ENCODE data around the gene NOP16. TPM values are rescaled to one million over a fixed set of nuclear protein-coding genes. Genes with fewer than 3 reads are reported as not detected.

The NOP16 gene
- polyA plus RNA-seq, 6 donors from 2014 or later, result 15.9 to 39.6 (median 26.5) TPM

DNA sequence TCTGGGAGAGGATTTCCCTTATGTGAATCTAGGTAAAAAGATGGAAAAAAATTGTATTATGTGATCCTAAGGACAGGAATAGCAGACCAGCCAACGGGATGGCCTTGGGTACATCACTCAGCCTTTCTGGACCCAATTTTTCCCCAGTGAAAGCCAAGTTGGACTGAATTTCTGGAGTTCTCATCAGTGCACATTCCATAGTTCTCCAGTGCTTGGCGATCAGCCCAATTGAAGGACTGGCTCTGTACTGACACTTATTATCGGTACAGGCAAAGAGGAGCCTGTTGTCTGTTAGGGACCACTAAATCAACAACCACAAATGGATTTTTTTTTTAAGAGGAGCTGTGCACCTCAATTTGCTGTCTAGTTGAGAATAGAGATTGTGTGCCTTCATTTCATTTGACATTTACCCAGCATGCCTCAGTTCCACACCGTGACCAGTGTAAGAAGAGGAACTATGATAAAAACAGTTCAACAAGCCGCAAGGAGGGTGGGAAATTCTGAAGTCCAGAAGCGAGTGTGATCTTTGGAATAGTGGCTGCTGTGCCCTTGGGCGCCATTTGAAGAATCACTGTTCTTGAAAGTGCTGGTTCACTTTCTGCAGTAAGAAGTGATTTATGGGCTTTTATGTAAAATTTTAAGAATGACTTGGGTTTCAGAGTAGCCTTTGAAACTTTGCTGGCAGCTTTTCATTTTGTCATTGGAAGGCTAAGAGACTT lies 15.1 kb downstream of the NOP16 start:
- H3K9me3 Mint-ChIP-seq, result no peaks in the 10 kb centered on the region
- H3K4me1 Mint-ChIP-seq, result peaks cover 5 to 11% (median 8%) of the 10 kb centered on the region in 3 donors
- H3K27ac Mint-ChIP-seq, result peak overlapping the region in 5 of 6 donors; percentile 21 to 85 (median 77)
- no peaks in the 10 kb centered on the region for H3K27me3 Mint-ChIP-seq
- ATAC-seq (ENCODE audit: low read depth in 2 of 2) (peak; percentile 98 to 99), DNase-seq (peak; percentile 39)
- H3K36me3 Mint-ChIP-seq, result no peaks in the 10 kb centered on the region
- H3K4me3 Mint-ChIP-seq, result peak overlapping the region in 4 of 8 donors; percentile 1 to 38 (median 6)

DNA sequence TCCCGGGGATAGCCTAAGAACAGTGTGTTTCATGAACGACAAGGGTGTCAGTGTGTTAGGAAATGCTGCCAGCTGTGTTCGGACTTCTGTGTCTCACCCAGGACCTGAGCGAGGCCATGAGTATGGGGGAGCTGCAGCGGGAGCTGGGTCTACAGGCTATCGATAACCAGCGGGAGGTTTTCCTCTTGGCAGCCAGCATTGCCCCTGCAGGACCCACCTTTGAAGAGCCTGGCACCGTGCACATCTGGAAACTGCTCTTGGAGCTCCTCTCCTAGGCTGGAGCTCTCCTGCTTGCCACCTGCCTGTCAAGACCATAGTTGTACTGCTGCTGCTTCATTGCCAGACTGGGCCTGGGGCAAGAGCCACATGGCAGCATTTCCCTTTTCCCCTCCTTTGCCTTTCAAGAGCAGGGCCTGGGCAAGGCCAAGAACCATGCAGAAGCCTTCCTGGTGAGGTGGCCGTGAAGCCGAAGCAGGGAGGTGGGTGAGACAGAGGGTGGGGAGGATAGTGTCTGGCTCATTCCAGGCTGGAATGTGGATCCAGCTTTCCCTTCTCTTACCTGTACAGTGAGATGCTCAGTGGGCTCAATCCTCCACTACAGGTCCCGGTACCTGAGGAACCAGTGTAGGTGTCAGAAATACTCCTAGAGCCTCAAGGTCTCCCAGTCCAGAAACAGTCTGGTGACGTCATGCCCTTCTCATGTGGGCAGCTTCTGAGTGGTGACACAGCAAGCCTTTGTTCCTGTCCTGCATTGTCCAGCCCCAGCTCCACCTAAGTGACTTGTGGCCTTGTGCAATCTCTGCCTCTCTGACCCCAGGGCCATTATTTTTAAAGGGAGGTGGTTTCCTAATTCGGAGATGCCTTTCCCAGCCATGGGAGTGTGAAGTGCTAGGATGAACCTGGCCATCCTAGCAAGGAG lies 16.5 kb downstream of the NOP16 start:
- ATAC-seq (ENCODE audit: low read depth in 2 of 2) (no peak), DNase-seq (no peak)
- Mint-ChIP-seq H3K4me3 (peak overlapping the region in 1 of 8 donors; percentile 38), H3K27ac (peak overlapping the region in 2 of 6 donors; percentile 57 to 81), H3K36me3 (peaks cover 0 to 8% of the 10 kb centered on the region in 2 donors), H3K27me3 (no peaks in the 10 kb centered on the region), H3K9me3 (no peaks in the 10 kb centered on the region), H3K4me1 (peaks cover 15 to 20% (median 16%) of the 10 kb centered on the region in 3 donors)

DNA sequence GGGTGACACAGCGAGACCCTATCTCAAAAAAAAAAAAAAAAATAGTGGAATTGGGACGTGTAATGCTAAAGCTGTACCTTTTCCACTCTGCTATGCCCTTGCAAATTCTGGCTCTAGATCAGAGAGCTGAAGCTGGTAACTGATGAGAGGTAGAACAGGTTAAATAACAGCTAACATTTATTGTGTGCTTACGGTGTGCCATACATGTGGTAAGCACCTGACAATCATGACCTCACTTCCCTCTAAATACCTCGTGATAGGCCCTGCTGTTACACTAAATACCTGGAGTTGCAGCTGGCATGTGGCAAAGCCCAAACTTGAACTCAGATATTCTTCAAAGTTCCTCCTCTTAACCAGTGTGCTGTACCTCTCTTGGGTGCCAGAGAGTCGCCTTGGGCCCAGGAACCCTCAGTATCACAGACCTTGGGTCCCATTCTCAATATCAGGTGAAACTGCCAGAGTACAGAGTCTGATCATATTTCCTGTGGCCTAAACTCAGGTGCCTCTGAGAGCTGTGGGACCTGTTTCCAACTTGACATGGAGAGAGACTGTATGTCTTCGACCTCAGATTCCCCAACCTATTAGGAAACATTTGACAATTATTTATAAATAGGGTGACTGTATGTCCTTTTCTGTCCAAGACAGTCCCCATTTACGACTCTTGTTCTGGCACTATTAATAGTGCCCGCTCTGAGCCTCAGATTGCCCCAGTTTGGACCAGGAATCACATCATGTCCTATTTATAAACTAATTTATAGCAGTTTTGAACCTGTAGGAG lies 18.3 kb downstream of the NOP16 start:
- H3K4me3 Mint-ChIP-seq, result peak overlapping the region in 1 of 8 donors; percentile 22
- H3K4me1 Mint-ChIP-seq, result peaks cover 18 to 26% (median 20%) of the 10 kb centered on the region in 3 donors
- H3K27me3 Mint-ChIP-seq, result no peaks in the 10 kb centered on the region
- peaks cover 0 to 8% of the 10 kb centered on the region in 2 donors for H3K36me3 Mint-ChIP-seq
- DNase-seq (no peak), ATAC-seq (ENCODE audit: low read depth in 2 of 2) (no peak)
- no peaks in the 10 kb centered on the region for H3K9me3 Mint-ChIP-seq
- peak overlapping the region in 2 of 6 donors; percentile 14 to 24 for H3K27ac Mint-ChIP-seq

DNA sequence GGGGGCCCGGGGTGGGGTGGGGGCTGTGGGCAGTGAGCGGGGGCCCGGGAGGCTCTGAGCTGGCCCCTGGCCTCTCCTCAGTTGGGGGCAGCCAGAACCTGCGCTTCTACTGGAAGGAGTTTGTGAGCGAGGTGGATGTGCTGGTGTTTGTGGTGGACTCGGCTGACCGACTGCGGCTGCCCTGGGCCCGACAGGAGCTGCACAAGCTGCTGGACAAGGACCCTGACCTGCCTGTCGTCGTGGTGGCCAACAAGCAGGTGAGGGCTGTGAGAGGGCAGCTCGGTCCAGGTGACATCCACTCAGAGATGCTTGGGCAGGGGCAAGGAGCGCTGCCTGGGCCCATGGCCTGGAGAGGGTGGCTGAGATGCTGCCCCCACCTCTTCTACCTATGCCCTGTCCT lies 19.7 kb downstream of the NOP16 start:
- ATAC-seq (ENCODE audit: low read depth in 2 of 2) (no peak), DNase-seq (no peak)
- peaks cover 0 to 8% of the 10 kb centered on the region in 2 donors for H3K36me3 Mint-ChIP-seq
- H3K4me1 Mint-ChIP-seq, result peaks cover 18 to 32% (median 29%) of the 10 kb centered on the region in 3 donors
- no peaks in the 10 kb centered on the region for H3K27me3 Mint-ChIP-seq
- H3K4me3 Mint-ChIP-seq, result peak overlapping the region in 1 of 8 donors; percentile 59
- H3K27ac Mint-ChIP-seq, result no peak overlapping the region
- H3K9me3 Mint-ChIP-seq, result no peaks in the 10 kb centered on the region

DNA sequence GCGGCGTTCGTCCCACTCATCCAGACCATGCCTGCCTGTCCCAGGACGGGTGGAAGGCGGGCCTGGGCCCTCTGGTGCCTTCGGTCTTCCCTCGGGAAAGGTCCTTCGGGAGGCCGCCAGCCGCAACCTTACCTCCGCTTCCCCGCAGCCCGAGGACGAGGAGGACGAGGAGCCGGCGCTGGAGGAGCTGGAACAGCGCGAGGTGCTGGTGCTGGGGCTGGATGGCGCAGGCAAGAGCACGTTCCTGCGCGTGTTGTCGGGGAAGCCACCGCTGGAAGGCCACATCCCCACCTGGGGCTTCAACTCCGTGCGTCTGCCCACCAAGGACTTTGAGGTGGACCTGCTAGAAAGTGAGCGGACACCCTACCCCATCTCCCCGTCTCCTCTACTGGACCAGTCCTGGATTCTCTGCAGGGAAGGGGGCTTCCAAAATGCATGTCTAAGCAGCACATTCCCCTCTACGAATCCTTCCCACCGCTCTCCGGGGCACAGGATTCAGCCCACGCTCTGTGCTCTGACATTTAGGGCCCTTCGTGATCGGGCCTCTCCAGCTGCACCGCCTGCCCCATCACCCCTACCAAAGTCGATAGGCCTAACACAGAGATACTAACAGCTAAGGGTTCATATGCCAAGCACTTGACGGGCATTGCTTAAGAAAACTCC lies 22.0 kb downstream of the NOP16 start:
- peaks cover 21 to 34% (median 29%) of the 10 kb centered on the region in 3 donors for H3K4me1 Mint-ChIP-seq
- no peaks in the 10 kb centered on the region for H3K27me3 Mint-ChIP-seq
- no peak for DNase-seq
- ATAC-seq (ENCODE audit: low read depth in 2 of 2), result no peak
- H3K36me3 Mint-ChIP-seq, result peaks cover 0 to 8% of the 10 kb centered on the region in 2 donors
- peak overlapping the region in 3 of 6 donors; percentile 20 to 76 (median 39) for H3K27ac Mint-ChIP-seq
- H3K9me3 Mint-ChIP-seq, result no peaks in the 10 kb centered on the region
- H3K4me3 Mint-ChIP-seq, result peak overlapping the region; percentile 69 to 96 (median 79)

DNA sequence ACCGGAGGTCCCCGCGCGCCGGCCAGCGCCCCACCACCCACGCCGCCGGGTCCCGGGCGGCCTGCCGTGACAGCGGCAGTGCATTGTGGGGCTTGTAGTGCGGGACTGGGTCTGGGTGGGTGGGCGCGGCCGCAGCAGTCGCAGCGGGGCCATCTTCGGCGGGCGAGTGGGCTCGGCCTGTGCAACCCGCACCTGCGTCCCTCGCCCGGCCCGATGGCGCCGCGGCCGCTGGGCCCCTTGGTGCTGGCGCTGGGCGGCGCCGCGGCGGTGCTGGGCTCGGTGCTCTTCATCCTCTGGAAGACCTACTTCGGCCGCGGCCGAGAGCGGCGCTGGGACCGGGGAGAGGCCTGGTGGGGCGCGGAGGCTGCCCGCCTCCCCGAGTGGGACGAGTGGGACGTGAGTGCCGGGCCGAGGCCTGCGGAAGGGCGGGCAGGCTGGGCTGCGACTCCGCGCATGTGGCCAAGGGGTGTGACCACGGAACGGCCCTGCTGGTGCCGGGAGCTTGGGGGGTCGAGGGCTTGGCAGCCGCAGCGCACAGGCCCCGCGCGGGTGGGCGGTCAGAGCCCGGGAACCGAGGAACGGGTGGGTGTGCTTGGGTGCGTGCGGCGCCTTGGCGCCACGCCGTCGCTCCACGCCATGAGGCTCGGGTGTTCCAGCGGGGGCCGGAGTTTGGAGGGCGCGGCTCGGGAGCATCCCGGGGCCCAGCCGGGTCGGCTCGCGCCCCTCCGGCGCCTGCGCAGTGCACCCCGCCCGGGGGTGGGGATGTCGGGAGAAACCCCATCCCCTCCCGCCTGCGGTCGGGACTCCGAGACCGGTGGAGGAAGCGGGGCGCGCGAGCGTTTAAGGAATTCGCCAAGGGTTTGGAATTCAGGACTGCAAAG lies 22.8 kb downstream of the NOP16 start, which contains the start of gene ARL10:
ARL10 (plus strand) TSS at position 137 of the 881 bp plus-strand sequence; CDS start at position 214, 77 bp downstream.
- Mint-ChIP-seq H3K27ac (peak within 1 kb of the TSS in 3 of 6 donors; percentile 32 to 92 (median 79)), H3K4me1 (peaks cover 25 to 40% (median 34%) of the 10 kb centered on the region in 3 donors), H3K27me3 (no peaks in the 10 kb centered on the region), H3K4me3 (peak within 1 kb of the TSS; percentile 78 to 96 (median 86)), H3K9me3 (no peaks in the 10 kb centered on the region), H3K36me3 (peaks cover 0 to 8% of the 10 kb centered on the region in 2 donors)
- ATAC-seq (ENCODE audit: low read depth in 2 of 2), result peak; percentile 29 to 33
- peak; percentile 66 for DNase-seq

DNA sequence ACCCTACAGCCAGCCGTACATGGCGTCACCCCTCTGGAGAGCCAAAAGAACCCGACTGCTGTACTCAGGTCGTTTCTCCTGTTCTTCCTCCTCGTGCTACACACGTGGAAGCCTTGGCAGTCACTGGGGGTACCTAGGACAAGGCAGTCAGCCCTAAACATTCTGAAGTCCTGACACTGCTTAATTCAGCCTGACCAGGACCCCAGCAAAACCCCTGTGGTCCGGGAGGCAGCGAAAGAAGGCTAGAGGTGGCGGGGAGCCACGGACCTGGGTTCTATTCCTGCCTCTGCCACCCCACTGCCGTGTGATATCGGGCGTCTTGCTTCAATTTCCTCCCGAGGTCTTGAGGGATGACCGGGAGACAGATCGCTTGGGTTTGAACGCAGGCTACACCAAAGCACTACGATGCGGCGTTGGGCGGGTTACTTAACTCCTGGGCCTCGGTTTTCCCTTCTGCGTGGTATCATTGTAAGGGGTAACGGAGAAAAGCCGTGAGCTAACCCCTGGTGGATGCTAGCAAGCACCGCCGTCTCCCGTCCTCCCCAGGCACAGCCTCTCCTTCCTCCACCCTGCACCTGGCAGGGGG lies 23.5 kb downstream of the NOP16 start:
- Mint-ChIP-seq H3K4me3 (peak overlapping the region; percentile 74 to 92 (median 84)), H3K36me3 (peaks cover 0 to 8% of the 10 kb centered on the region in 2 donors), H3K27ac (peak overlapping the region in 3 of 6 donors; percentile 32 to 92 (median 79)), H3K27me3 (no peaks in the 10 kb centered on the region), H3K4me1 (peaks cover 25 to 40% (median 35%) of the 10 kb centered on the region in 3 donors), H3K9me3 (no peaks in the 10 kb centered on the region)
- ATAC-seq (ENCODE audit: low read depth in 2 of 2) (no peak), DNase-seq (no peak)

DNA sequence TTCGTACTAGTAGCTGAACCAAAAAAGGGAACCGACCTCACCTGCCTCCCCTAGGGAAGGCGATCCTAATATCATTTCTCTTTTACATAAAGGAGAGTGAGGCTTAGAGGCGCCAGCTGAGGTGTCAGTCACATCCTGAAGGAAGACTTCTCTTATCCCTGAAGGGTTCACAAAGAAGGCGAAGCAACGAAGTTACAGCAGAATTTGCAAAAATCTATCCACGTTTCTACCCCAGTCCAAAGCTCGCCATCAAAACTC lies 26.2 kb downstream of the NOP16 start:
- Mint-ChIP-seq H3K27ac (peak overlapping the region; percentile 92 to 99 (median 98)), H3K9me3 (no peaks in the 10 kb centered on the region), H3K4me3 (peak overlapping the region; percentile 96 to 99 (median 98)), H3K36me3 (peaks cover 8 to 10% of the 10 kb centered on the region in 2 donors), H3K4me1 (peaks cover 28 to 46% (median 35%) of the 10 kb centered on the region in 3 donors), H3K27me3 (no peaks in the 10 kb centered on the region)
- DNase-seq (no peak), ATAC-seq (ENCODE audit: low read depth in 2 of 2) (peak; percentile 34 to 37)

DNA sequence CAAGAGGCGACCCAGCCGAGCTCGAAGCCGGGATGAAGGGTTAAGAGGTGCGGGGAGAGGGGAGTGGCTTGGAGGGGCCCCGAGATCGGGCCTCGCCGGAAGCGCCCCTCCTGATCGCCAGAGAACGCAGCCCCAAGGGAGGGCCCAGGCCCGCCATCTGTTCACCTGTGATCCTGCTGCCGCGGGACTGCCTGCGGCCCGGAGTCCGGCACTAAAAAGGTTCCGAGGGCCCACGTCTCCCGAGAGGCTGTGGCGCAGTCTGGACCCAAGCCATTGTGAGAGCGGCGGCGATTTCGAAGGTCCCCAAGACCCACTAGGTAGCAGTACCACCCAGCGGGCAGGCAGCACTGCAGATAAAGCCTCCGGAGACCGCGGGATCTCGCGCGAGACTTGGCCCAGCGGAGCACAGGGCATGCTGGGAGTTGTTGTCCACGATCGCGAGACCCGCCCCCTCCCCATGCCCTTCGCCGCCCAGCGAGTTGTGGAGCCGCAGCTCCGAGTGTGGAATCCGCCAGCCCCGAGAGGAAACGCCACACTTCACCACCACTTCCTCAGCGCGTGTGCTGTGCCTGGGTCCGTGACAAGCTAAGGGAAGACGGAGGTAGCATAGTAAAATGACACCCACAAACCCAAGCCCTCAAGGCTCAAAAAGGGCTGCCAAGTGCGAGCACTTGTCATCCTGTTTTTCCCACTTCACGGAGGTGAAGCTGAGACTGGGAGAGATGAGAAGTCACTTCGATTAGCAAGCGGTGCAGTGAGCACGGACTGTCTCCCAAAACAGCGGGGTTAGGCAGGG lies 26.8 kb downstream of the NOP16 start, which contains the start of gene KIAA1191:
KIAA1191 (minus strand) TSS at position 328 of the 796 bp plus-strand sequence. CDS start 2,256 bp downstream, outside the sequence.
- H3K4me1 Mint-ChIP-seq, result peaks cover 25 to 43% (median 32%) of the 10 kb centered on the region in 3 donors
- peak within 1 kb of the TSS; percentile 92 to 99 (median 98) for H3K27ac Mint-ChIP-seq
- no peaks in the 10 kb centered on the region for H3K27me3 Mint-ChIP-seq
- no peaks in the 10 kb centered on the region for H3K9me3 Mint-ChIP-seq
- peak; percentile 88 for ATAC-seq (ENCODE audit: low read depth in 2 of 2)
- H3K4me3 Mint-ChIP-seq, result peak within 1 kb of the TSS; percentile 96 to 99 (median 98)
- H3K36me3 Mint-ChIP-seq, result peaks cover 8 to 11% of the 10 kb centered on the region in 2 donors
- DNase-seq, result peak; percentile 90

DNA sequence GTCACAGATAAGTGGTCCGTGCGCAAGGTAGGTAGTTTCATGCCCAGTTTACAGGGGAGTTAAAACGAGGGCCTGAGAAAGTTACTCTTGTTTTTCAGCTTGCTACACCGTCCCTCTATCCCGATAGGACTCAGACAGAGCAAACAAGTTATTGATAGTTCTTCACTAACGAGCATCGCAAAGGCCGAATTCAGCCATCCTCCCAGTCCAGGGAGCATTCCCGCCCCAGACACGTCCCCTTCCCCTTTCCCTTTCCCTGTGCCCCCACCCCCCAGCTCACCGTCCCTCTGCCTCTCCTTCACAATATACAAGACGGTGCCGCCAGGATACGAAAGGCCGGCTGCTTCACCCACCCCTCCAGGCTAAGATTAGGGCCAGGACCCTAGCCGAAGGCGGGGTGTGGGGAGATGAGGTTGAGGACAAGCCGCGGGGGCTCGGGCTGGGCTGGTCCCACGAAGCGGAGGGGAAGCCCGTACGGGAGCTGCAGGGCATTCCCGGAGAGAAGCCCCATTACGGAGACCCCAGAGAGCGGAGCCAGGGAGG lies 27.4 kb downstream of the NOP16 start:
- DNase-seq (no peak), ATAC-seq (ENCODE audit: low read depth in 2 of 2) (peak in 1 of 2 donors; percentile 0)
- Mint-ChIP-seq H3K9me3 (no peaks in the 10 kb centered on the region), H3K36me3 (peaks cover 8 to 11% of the 10 kb centered on the region in 2 donors), H3K4me3 (peak overlapping the region; percentile 96 to 99 (median 98)), H3K4me1 (peaks cover 23 to 44% (median 28%) of the 10 kb centered on the region in 3 donors), H3K27ac (peak overlapping the region; percentile 86 to 98 (median 96)), H3K27me3 (no peaks in the 10 kb centered on the region)

Measured in naive B cell (primary cell).